GM19467 (cell line): ENCODE data around the gene NOPCHAP1.
A peak's percentile ranks its signal among the peaks of the same experiment; 100 is the strongest.
"Not testable (repeated sequence)": the region's sequence is repeated elsewhere in the genome, so short reads cannot be mapped to it uniquely, and the experiment has no call there.

Experiments used
- ATAC-seq: cut with Tn5 transposase; IDR thresholded peaks from one replicate; pipeline ENCODE4 v1.9.1; 2021; ENCODE audit warnings: mild to moderate bottlenecking, moderate library complexity; ENCODE audit not compliant: unreplicated experiment

NOPCHAP1 gene

GRCh38 chr12:104964167-104964855 lies 21.8 kb upstream of the NOPCHAP1 start:
- no peak for ATAC-seq

GRCh38 chr12:104964856-104965205 lies 21.3 kb upstream of the NOPCHAP1 start:
- no peak for ATAC-seq

GRCh38 chr12:104966677-104967076 lies 19.4 kb upstream of the NOPCHAP1 start:
- ATAC-seq, result peak; percentile 70

- ATAC-seq, result no peak
These were observed 16.8 kb upstream of the NOPCHAP1 start for GRCh38 chr12:104969343-104969742.

- no peak for ATAC-seq
These were observed 14.8 kb upstream of the NOPCHAP1 start for GRCh38 chr12:104971306-104971705.

- no peak for ATAC-seq
These were observed 12.9 kb upstream of the NOPCHAP1 start for GRCh38 chr12:104973250-104973649.

GRCh38 chr12:104974626-104975290 lies 11.4 kb upstream of the NOPCHAP1 start:
- ATAC-seq, result peak; percentile 94

- no peak for ATAC-seq
These were observed 10.4 kb upstream of the NOPCHAP1 start for GRCh38 chr12:104975587-104976343.

- no peak for ATAC-seq
These were observed 9.4 kb upstream of the NOPCHAP1 start for GRCh38 chr12:104976703-104977102.

- not testable (repeated sequence) for ATAC-seq
These were observed 8.4 kb upstream of the NOPCHAP1 start for GRCh38 chr12:104977688-104978087.

GRCh38 chr12:104985206-104985605 lies 910 bp upstream of the NOPCHAP1 start:
- ATAC-seq, result no peak

- no peak for ATAC-seq
These were observed 4.8 kb downstream of the NOPCHAP1 start for GRCh38 chr12:104990950-104991349.

- no peak for ATAC-seq
These were observed 5.5 kb downstream of the NOPCHAP1 start for GRCh38 chr12:104991565-104992128.

GRCh38 chr12:104994336-104994735 lies 8.2 kb downstream of the NOPCHAP1 start:
- no peak for ATAC-seq

- ATAC-seq, result no peak
These were observed 11.4 kb downstream of the NOPCHAP1 start for GRCh38 chr12:104997541-104997940.

- no peak for ATAC-seq
These were observed 12.6 kb downstream of the NOPCHAP1 start for GRCh38 chr12:104998423-104999346.

GRCh38 chr12:104999347-104999685 lies 13.2 kb downstream of the NOPCHAP1 start:
- no peak for ATAC-seq

- ATAC-seq, result no peak
These were observed 15.4 kb downstream of the NOPCHAP1 start for GRCh38 chr12:105001476-105001875.

GRCh38 chr12:105013892-105014291 lies 27.8 kb downstream of the NOPCHAP1 start:
- no peak for ATAC-seq

- no peak for ATAC-seq
These were observed 28.5 kb downstream of the NOPCHAP1 start for GRCh38 chr12:105014603-105015002.

- ATAC-seq, result no peak
These were observed 29.4 kb downstream of the NOPCHAP1 start for GRCh38 chr12:105015543-105015942.
